Stimulated activated CD8-positive, alpha-beta memory T cell treated with anti-CD3 and anti-CD28 coated beads, Interleukin-7, amount 100 ng/mL, for 24 hours (primary cell): ENCODE measurements around the gene ENPP1.

Experiments
- DNase-seq: peaks from one replicate; pipeline ENCODE4 v3.0.0-alpha.2; 2020; ENCODE audit warnings: low read depth

The ENPP1 gene

GRCh38 chr6:131807644-131808459, at the start of gene ENPP1:
TSS of gene ENPP1 (plus strand) at chr6:131808020. CDS start at chr6:131808036, 16 bp downstream.
- no peak for DNase-seq

GRCh38 chr6:131758920-131759319, 48.9 kb upstream of the ENPP1 start:
- no peak for DNase-seq

GRCh38 chr6:131761060-131761761, 46.6 kb upstream of the ENPP1 start:
- no peak for DNase-seq

- no peak for DNase-seq
Measured at GRCh38 chr6:131761762-131762067, 46.1 kb upstream of the ENPP1 start.

- DNase-seq: no peak
Measured at GRCh38 chr6:131762984-131763383, 44.8 kb upstream of the ENPP1 start.

GRCh38 chr6:131763749-131764148, 44.1 kb upstream of the ENPP1 start:
- DNase-seq: no peak

- DNase-seq: no peak
Measured at GRCh38 chr6:131764350-131764749, 43.5 kb upstream of the ENPP1 start.

- no peak for DNase-seq
Measured at GRCh38 chr6:131765081-131765803, 42.6 kb upstream of the ENPP1 start.

- DNase-seq: no peak
Measured at GRCh38 chr6:131765804-131766135, 42.0 kb upstream of the ENPP1 start.

- DNase-seq: no peak
Measured at GRCh38 chr6:131766631-131767030, 41.2 kb upstream of the ENPP1 start.

GRCh38 chr6:131768964-131769363, 38.9 kb upstream of the ENPP1 start:
- DNase-seq: no peak

- DNase-seq: no peak
Measured at GRCh38 chr6:131769385-131770141, 38.3 kb upstream of the ENPP1 start.

- DNase-seq: no peak
Measured at GRCh38 chr6:131770776-131771175, 37.0 kb upstream of the ENPP1 start.

- no peak for DNase-seq
Measured at GRCh38 chr6:131773284-131773950, 34.4 kb upstream of the ENPP1 start.

- no peak for DNase-seq
Measured at GRCh38 chr6:131775886-131776285, 31.9 kb upstream of the ENPP1 start.

GRCh38 chr6:131776985-131777384, 30.8 kb upstream of the ENPP1 start:
- no peak for DNase-seq

- no peak for DNase-seq
Measured at GRCh38 chr6:131778169-131778568, 29.7 kb upstream of the ENPP1 start.

- DNase-seq: no peak
Measured at GRCh38 chr6:131779304-131779703, 28.5 kb upstream of the ENPP1 start.

GRCh38 chr6:131780600-131780999, 27.2 kb upstream of the ENPP1 start:
- no peak for DNase-seq

GRCh38 chr6:131781687-131782086, 26.1 kb upstream of the ENPP1 start:
- DNase-seq: no peak

GRCh38 chr6:131782764-131783163, 25.1 kb upstream of the ENPP1 start:
- no peak for DNase-seq

- no peak for DNase-seq
Measured at GRCh38 chr6:131784561-131784960, 23.3 kb upstream of the ENPP1 start.
